Glomerular endothelial cell (primary cell): ENCODE results near the gene BCAS3. TPM values are rescaled to one million over a fixed set of nuclear protein-coding genes. Genes with fewer than 3 reads are reported as not detected.

Experiments
- DNase-seq: peaks from one replicate; pipeline ENCODE4 v3.0.0-alpha.2; 2011; ENCODE audit warnings: low read depth, low spot score; ENCODE audit errors: extremely low read depth
- total RNA-seq: library from RNA; depleted of rRNA; stranded (reverse); fragments of >200 nt; gene quantifications from 2 replicates; pipeline ENCODE4 v1.2.3, GENCODE V29; 2015

The BCAS3 gene
- total RNA-seq, 1 donor from 2014 or later: 52.3 TPM

GRCh38 chr17:61323909-61324868 is 646.5 kb downstream of the BCAS3 start:
- no peak for DNase-seq

DNA sequence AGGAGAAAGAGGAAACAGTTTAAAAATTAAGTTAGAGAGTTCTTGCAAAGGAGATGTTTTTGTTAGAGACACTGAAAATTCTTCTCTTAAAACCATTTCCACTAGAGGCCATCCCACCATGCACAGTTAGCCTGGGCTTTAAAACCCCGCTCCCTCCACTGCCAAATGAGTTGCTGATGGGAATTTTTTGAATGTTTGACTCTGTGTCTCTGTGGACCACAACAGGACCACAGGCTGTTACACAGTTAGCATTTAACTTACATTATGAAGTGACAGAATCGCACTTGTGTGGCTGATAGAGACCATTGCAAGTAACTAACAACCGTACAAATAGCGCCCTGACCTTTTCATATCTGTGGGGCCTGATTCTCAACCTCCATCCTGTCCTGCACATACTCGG is 647.3 kb downstream of the BCAS3 start:
- DNase-seq: no peak

DNA sequence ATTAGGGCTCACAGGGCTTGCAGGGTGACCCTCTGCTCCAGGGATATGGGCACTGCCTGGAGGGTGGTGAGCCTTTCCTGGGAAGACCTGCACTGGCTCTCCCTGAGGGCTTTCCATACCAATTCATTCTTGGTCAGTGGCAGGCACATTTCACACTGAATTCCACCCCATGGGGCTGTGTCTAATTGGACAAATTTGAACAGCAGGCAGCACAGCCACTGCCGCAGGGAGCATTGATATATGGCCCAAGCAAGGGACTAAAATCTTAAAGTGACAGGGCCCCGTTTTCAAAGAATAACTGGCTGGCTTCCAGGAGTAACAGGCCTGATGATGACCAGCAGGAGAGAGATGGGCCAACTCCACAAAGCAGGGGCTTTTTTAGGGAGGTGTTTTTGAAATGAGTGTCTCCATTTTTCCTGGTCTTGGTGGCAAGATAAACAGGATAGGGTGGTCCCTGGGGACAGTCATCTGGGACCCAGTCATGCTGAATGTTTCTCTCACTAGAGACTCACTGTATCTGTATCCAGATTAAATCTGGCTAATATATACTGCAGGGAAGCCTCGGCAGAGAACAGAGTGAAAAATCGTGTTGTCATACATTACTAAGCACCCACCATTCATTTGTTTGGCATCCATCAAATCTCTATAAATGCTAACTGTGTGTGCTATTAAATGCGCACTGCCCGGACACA is 647.9 kb downstream of the BCAS3 start:
- no peak for DNase-seq

DNA sequence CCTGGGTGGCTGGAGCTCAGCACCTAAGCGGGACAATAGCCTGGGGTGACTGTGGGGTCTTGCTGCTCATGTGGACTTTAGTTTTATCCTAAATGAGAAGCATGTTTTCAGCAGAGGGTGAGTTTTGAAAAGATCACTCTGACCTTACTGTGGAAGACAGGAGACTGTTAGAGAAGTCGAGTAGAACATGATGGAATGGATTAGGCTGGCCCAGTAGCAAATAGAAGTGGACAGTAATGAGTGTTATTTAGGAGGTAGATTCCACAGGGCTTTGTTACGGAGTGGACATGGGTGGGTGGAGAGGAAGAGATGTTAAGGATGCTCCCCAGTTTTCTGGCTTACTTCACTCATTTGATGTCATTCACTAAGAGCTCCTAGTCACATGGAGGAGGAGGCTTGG is 648.7 kb downstream of the BCAS3 start:
- no peak for DNase-seq

GRCh38 chr17:61328351-61328750 is 650.7 kb downstream of the BCAS3 start:
- DNase-seq: no peak

DNA sequence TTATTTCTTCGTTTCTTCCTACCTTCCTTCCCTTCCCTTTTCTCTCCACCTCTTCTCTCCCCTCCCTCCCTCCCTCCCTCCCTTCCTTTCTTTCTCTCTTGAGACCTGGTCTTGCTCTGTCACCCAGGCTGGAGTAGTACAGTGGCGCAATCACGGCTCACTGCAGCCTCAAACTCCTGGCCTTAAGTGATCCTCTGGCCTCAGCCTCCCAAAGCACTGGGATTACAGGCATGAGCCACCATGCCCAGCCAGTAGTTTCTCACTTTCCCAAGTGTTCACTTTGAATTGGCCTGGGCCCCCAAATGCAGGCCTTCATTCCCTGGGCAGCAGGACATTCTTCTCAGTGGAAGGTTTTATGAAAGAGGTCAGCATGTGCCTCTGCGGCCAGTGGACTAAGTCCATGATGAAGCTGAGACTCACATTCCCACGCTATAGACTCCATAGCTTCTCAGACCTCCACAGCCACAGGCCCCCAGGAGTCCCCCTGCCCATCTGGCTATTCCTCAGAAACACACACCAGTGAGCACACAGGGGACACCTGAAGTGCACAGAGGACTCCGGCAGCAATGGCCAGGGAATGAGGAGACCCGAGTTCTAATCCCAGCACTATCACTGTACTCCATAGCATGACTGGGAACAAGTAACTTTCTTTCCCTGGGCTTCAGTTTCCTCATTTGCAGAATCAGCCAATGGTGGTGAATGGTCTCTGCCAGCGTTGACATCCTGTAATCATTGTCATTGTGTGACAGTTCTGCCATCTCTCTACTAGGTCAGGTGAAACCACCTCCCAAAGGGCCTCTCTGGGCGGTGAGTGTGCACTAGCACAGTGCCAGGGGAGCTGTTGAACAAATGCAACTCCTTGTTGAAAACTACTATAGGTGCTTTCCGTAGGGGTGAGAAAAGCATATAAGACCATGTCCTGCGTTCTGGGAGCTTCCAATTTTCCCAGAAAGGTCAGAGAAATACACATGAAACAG is 652.8 kb downstream of the BCAS3 start:
- no peak for DNase-seq

DNA sequence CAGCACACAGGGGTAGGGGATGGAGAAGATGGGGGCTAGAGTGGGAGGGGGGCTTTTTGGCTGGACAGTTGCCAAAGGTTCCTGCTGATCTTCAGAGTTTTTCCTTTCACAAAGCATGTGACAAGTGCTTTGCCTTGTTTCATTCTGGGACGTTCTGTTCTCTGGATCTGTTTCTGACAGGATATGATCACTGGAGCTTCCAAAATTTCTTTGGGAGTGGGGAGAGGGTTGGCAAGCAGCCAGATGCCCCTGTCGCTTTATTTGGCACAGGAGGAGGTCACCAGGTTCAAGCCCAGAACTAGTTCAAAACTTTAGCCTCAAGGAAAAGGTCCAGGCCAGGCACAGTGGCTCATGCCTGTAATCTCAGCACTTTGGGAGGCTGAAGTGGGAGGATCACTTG is 653.5 kb downstream of the BCAS3 start:
- DNase-seq: no peak

DNA sequence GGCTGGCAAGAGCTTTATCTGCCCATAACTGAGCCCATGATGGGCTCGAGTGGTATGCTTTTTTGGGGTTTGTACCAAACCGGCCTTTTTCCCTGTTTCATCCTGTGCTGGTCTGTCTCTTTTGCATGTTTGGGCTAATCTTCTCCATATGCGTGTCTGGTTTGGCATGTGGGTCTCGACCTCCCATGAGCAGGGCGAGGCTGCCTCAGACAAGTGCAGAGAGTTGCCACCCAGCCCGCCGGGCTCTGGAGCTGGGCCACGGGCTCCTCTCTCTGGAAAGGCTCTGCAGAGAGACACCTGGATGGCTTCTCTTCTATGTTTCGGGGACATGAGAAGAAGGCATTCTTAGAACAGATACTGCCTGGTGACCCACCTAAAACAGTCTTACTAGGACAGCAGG is 654.2 kb downstream of the BCAS3 start:
- no peak for DNase-seq

DNA sequence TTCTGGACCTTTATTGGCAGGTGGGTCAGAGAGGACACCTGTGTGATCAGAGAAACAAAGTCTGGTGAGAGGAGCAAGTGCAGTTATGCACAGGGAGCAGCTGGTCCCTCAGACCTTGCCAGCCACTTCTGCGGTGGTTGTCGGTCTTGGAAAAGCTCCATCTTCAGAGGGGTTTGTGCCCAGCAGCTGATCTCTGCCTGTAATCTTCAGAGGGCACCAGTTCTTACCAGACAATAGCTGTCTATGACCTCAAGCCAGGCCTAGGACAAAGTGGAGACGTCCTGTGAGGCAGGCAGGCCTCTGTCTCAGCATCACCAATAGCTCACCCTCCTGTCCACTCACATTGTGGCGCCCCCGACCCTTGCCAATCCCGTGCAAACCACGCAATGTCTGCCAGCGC is 655.5 kb downstream of the BCAS3 start:
- no peak for DNase-seq

DNA sequence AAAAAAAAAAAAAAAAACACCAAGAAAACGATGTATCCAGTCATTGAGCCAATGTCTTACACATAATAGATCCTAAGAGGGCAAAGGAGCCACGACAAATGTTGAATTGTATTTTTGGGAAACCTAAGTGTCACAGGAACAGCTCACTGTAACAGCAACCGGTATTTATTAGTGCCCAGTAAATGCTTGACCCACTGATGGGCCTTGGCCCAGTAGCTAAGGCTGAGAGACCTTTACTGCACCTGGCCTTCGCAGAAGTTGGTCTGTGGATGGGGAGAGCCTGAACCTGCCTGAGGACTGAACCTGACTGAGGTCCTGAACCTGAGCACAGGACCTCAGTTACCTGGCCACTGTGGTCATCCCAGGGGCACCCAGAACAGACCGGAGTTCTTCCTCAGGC is 657.0 kb downstream of the BCAS3 start:
- DNase-seq: no peak

GRCh38 chr17:61335105-61335844 is 657.6 kb downstream of the BCAS3 start:
- no peak for DNase-seq

DNA sequence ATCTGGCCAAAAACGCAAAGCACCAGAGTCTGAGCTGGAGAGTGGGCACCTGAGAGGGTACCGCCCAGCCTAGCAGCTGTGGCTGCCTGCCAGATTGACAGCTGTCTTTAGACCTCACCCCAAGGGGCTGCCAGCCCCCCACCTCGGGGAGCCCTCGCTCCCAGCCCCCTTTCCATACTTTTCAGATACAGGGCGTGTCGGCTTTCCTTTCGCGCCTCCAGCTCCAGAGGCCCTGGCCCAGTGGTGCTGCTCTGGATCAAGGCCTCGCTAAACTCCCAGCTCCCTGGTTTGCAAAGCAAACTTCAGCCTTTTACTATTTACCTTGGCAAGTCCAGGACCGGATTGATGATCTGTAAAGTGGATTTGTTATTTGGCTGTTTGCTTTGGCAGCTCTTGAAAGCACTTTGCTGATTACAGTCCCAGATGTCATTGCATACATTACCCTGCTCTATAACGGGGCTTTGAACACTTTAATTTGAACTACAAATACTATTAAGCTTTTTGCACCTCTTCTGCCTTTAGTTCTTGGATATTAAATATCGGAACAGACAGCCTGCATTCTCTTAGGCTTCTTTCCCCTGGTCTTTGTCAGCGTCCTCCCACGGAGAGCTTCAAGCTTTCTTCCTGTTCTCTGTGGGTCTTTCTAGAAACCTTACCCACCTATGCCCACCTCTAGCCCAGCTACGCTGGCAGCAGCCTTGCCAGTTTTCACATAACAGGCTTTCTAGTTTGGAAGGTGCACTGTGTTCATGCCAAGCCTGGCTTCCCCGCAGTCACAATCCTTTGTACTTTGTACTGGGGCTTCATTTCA is 658.4 kb downstream of the BCAS3 start:
- no peak for DNase-seq

DNA sequence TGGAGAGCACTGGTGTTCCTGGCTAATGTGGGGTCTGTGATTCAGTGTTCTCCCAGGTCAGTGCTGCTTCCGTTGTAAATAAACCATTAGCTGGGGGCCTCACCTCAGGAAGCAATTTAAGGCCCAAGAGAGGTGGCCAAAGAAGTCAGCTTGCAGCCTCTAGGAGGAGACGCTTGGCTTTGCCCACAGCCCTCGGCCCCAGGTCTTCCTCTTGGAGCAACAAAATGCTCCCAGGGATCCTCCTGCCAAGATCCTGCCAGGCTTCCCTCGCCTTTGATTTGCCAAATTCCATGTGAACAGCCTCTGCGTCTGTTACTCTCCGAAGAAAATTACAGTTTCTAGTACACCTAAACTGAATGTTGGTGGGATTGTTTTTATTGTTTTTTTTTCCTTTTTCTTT is 659.6 kb downstream of the BCAS3 start:
- DNase-seq: no peak

DNA sequence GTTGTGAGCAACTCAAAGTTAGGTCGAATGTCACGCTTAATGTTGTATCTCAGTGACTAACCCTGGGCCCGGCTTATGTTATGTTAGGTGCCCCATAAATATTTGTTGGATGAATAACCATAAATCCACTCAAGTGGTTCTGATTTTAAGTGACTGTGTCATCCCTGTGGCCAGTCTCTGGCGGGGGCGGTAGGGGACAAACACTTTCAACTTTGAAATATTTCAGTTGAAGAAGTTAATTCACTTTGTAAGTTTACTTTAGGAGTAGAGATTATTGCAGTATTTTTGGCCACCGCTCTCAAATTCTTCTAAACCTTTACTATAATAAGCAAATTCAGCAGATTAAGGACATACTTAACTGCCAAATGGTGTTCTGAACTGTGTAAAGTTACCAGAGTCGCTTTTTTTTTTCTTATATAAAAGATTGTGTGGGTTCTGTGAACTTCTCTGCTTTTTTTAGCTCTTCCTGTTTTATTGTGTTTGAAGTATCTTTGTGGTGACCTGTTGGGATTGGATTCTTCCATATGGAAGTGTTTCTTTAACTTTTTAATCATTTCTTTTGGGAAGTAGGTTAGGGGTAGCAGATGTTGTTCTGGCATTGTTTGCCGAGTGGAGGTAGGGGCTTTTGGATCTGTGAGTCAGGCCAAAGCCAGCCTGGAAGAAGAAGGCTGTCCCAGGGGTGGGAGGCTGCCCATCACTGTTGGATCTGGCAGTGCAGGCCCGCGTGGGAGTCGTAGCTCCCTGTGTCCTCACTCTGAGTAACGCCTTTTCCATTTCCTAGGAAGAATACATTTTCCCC is 660.5 kb downstream of the BCAS3 start:
- no peak for DNase-seq

DNA sequence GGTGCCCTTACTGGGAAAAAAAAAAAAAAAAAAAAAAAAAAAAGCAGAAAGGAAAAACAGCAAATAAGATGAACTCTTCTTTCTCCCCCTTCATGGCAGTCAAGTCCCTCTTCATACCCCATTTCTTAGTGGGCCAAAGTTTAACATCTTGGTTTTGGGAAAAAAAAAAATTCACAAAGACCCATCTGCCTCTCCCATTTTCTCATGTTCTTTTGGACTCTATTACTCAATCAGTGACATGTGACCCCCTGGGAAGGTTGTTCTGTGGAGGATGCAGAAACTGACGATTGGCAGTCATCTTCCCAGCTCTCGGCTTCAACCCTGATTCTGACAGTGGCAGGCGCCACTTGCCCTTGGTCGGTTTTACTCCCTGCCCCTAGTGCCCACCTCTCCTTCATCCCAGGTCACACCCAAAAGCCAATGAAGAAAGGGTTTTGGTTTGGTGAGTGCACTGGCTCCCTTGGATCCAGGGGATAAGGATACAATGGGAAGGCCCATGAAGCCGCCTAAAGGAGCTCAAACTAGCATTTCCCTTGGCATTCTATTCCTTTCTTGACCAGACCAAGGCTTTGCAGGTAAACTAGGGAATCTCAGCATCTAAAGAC is 661.3 kb downstream of the BCAS3 start:
- no peak for DNase-seq

DNA sequence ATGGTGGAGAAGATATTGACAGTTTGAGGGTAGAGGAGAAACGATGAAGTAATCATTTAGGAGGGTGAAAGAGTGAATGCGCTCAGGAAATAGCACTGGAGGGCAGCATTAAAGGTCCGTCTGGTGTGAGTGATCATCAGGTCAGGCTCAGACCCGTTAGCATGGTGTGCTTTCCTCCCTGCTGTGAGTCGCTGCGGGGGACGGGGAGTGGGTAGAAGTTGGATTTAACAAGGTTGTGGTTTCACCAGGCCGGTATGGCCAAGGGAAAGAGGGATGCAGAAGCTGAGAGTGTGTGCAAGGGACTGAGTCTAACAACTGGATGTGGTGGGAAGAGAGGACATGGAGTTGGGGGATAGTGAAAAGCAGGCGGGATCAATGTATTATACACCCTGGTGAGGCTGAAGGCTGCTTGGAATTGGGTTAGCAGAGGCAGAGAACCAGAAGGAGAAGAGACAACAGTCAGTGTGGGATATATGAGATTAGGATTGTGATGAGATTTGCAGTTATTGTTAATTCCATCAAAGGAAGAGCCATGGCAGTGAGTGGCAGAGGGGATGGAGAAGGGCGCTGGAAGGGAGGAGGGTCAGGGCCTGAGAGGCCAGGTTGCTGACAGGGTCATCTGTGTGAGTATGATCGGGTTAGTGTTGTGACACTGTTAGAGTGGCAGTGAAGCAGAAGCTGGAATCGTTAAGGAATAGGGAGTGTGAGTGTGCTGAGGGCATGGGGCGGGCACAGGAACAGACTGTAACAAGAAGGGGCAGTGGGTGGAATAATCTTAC is 663.0 kb downstream of the BCAS3 start:
- DNase-seq: no peak

DNA sequence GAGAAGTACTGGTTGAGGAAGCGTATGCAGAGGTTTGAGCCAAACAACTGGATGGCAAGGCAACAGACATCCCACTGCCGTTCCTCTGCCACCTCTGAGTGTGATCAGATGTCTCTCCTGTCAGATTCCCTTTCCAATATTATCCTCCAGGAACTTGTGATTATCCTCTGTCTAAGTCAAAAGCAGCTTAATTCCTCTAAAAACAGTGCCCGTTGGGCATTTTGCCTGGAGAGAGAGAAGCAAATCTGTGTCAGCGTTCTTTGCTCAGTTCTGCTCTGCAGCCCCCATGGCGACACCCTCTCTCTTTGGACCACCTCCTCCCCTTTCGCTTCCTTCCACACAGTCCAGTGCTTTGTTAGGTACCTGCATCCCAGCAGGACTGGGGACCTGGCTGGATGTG is 665.9 kb downstream of the BCAS3 start:
- DNase-seq: no peak
